GM19452 (cell line): Measurements from ENCODE around the gene CFAP221.

Experiments used
- ATAC-seq: cut with Tn5 transposase; IDR thresholded peaks from one replicate; pipeline ENCODE4 v1.9.1; 2021; ENCODE audit not compliant: unreplicated experiment

Gene CFAP221

GRCh38 chr2:119694845-119695521 is 150.7 kb downstream of the CFAP221 start:
- ATAC-seq = no peak

DNA sequence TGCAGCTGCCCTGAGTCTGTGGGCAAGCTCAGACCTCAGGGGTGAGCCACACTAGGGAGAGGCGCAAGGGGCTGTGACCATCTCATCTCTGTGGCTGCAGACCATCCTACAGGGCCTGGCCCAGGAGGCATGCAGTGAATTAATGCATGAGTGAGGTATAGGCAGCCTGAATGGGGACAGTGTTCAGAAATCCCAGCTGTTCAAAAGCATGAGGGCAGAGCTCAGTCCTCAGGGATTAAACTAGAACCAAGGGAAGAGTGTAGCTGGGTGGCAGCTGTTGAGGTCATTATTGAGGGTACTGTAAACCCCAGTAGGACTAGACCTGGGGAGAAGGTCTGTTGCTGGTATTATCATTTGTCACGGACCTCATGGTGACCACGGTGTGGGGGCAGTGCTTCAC is 151.8 kb downstream of the CFAP221 start:
- no peak for ATAC-seq

- ATAC-seq = no peak
These were observed 152.3 kb downstream of the CFAP221 start for GRCh38 chr2:119696494-119697030.

GRCh38 chr2:119697290-119698020 is 153.2 kb downstream of the CFAP221 start:
- peak; percentile 84 for ATAC-seq

- no peak for ATAC-seq
These were observed 154.0 kb downstream of the CFAP221 start for GRCh38 chr2:119698246-119698645.

DNA sequence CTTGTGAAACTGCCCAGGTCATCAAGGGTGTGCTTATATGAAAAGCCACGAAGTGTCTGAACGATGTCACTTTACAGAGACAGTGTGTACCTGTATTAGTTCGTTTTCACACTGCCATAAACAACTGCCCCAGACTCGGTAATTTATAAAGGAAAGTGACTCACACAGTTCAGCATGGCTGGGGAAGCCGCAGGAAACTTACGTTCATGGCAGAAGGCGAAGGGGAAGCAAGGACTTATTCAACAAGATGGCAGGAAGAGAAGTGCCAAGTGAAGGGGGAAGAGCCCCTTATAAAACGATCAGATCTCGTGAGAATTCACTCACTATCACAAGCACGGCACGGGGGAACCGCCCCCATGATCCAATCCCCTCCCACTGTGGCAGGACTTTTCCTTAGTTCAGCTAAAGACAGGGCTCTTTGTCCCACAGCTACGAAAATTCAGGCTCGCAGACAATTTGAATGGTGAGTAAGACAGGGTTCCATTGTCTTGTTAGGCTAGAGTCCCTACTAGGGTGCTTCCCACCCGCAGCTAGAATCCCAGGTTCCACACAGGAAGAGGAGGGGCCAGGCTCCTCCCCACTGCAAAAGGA is 154.9 kb downstream of the CFAP221 start:
- ATAC-seq = no peak

GRCh38 chr2:119700866-119701265 is 156.6 kb downstream of the CFAP221 start:
- ATAC-seq = no peak

- ATAC-seq = no peak
These were observed 157.1 kb downstream of the CFAP221 start for GRCh38 chr2:119701352-119701751.

GRCh38 chr2:119702203-119702917 is 158.1 kb downstream of the CFAP221 start:
- no peak for ATAC-seq

DNA sequence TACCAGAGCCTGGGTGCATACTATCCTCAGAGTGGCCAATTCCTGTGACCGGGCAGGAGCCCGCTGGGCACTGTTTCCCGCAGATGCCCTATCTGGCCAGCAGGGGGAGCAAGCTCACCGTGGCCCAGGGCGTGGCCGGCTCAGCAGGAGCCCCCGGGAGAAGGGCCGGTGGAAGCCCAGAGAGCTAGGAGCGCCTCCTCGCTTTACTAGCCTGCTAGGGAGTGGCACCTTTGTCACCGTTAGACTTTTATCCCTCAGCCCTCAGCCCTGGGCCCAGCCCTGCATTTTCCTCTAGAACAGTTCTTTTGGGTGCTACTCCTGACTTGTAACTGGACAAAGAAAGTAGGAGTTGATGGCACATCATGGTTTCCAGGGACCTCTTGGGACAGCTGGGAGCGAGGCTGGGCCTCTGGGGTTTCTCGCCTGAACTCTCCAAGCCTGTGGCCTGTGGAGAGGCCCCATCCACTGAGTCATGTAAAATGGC is 158.7 kb downstream of the CFAP221 start:
- peak; percentile 83 for ATAC-seq

GRCh38 chr2:119703526-119703925 is 159.3 kb downstream of the CFAP221 start:
- ATAC-seq = no peak

GRCh38 chr2:119704670-119705120 is 160.4 kb downstream of the CFAP221 start:
- ATAC-seq = no peak

DNA sequence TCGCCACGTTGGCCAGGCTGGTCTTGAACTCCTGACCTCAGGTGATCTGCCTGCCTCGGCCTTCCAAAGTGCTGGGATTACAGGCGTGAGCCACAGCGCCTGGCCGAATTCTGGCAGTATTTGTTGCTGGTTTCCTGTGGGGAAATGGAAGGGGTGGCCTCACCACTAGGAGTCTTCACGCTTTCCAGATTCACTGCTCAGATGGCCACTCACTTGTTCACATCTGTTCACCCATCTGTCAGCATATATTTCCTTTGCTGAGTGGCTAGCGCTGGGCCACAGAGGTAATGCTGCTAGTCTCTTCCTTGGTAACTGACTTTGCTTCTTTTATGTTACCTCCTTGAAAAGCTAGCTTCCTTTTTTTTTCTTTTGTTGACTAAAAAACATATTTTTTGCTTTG is 162.0 kb downstream of the CFAP221 start:
- no peak for ATAC-seq
